ENCODE measurements around the gene RBP5.

GRCh38 chr12:7144414-7145120 lies 15.9 kb upstream of the RBP5 start:
- TF ChIP-seq ZNF140 (tag by site-specific recombination; IDR thresholded peaks at IDR 0.05), result no peak
- TF ChIP-seq ZNF280D (tag by site-specific recombination; IDR thresholded peaks at IDR 0.05), result no peak
- no peak for TF ChIP-seq CTCF (tag by site-specific recombination; IDR thresholded peaks at IDR 0.05)
- TF ChIP-seq ZNF138 (tag by site-specific recombination; IDR thresholded peaks at IDR 0.05; ENCODE audit: borderline replicate concordance), result no peak
- no peak for TF ChIP-seq ZNF274 (IDR thresholded peaks at IDR 0.05; ENCODE audit: low read length)
- TF ChIP-seq ZNF274 (tag by site-specific recombination; IDR thresholded peaks at IDR 0.05; ENCODE audit: borderline replicate concordance), result no peak
- TF ChIP-seq ZNF660 (tag by site-specific recombination; IDR thresholded peaks at IDR 0.05), result no peak; the same call in 1 of the 2 replicates
